ENCODE data around the gene DHX57.
"Not testable (repeated sequence)": the region's sequence is repeated elsewhere in the genome, so short reads cannot be mapped to it uniquely, and the experiment has no call there.

DHX57 gene

GRCh38 chr2:38771632-38772031 is 104.1 kb downstream of the DHX57 start:
- TF ChIP-seq POLR2AphosphoS5 (IDR thresholded peaks at IDR 0.05; ENCODE audit: low read depth, low read length) (no peak), TAF1 (IDR thresholded peaks at IDR 0.05; ENCODE audit: borderline replicate concordance, low read depth, low read length) (no peak), POLR2A (IDR thresholded peaks at IDR 0.05; ENCODE audit: low read depth, low read length) (no peak)
- FAIRE-seq (no peak), DNase-seq (ENCODE audit: insufficient read length) (no peak)

DNA sequence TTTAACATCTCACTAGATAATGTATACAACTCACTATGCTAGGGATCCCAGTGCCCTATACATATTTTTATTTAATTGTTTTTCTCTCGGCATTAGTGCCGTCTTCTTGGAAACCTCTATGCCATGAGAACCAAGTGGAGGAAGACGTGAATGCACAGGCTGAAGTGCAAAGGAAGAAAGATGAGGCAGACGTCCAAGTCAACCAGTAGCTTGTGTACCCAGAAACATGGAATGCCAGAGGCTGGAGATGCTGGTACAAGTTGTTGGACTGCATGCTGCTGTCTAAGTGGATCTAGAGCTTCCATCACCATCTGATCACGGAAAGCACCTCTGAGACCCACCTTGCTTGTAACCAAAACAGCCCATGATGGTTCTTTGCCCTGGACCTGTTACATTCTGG is 110.2 kb downstream of the DHX57 start:
- no peak for DNase-seq (ENCODE audit: insufficient read length)
- TF ChIP-seq POLR2A (IDR thresholded peaks at IDR 0.05; ENCODE audit: low read depth, low read length): no peak
- no peak for TF ChIP-seq TAF1 (IDR thresholded peaks at IDR 0.05; ENCODE audit: borderline replicate concordance, low read depth, low read length)
- TF ChIP-seq POLR2AphosphoS5 (IDR thresholded peaks at IDR 0.05; ENCODE audit: low read depth, low read length): no peak
- no peak for FAIRE-seq

GRCh38 chr2:38765149-38765548 is 110.6 kb downstream of the DHX57 start:
- DNase-seq (ENCODE audit: insufficient read length) (no peak), FAIRE-seq (no peak)
- TF ChIP-seq TAF1 (IDR thresholded peaks at IDR 0.05; ENCODE audit: borderline replicate concordance, low read depth, low read length) (no peak), POLR2AphosphoS5 (IDR thresholded peaks at IDR 0.05; ENCODE audit: low read depth, low read length) (no peak), POLR2A (IDR thresholded peaks at IDR 0.05; ENCODE audit: low read depth, low read length) (no peak)

- TF ChIP-seq POLR2A (IDR thresholded peaks at IDR 0.05; ENCODE audit: low read depth, low read length) (no peak), POLR2AphosphoS5 (IDR thresholded peaks at IDR 0.05; ENCODE audit: low read depth, low read length) (no peak), TAF1 (IDR thresholded peaks at IDR 0.05; ENCODE audit: borderline replicate concordance, low read depth, low read length) (no peak)
- no peak for DNase-seq (ENCODE audit: insufficient read length)
- no peak for FAIRE-seq
Observed at GRCh38 chr2:38763728-38764127, 112.0 kb downstream of the DHX57 start.

GRCh38 chr2:38763228-38763627 is 112.5 kb downstream of the DHX57 start:
- no peak for DNase-seq (ENCODE audit: insufficient read length)
- no peak for FAIRE-seq
- TF ChIP-seq POLR2A (IDR thresholded peaks at IDR 0.05; ENCODE audit: low read depth, low read length) (no peak), TAF1 (IDR thresholded peaks at IDR 0.05; ENCODE audit: borderline replicate concordance, low read depth, low read length) (no peak), POLR2AphosphoS5 (IDR thresholded peaks at IDR 0.05; ENCODE audit: low read depth, low read length) (no peak)

DNA sequence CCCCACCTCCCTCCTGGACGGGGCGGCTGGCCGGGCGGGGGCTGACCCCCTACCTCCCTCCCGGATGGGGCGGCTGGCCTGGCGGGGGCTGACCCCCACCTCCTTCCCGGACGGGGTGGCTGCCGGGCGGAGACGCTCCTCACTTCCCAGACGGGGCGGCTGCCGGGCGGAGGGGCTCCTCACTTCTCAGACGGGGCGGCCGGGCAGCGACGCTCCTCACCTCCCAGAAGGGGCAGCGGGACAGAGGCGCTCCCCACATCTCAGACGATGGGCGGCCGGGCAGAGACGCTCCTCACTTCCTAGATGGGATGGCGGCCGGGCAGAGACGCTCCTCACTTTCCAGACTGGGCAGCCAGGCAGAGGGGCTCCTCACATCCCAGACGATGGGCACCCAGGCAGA is 119.8 kb downstream of the DHX57 start:
- DNase-seq (ENCODE audit: insufficient read length); FAIRE-seq: not testable (repeated sequence)

- TF ChIP-seq POLR2A (IDR thresholded peaks at IDR 0.05; ENCODE audit: low read depth, low read length): no peak
- TF ChIP-seq POLR2AphosphoS5 (IDR thresholded peaks at IDR 0.05; ENCODE audit: low read depth, low read length): no peak
- no peak for TF ChIP-seq TAF1 (IDR thresholded peaks at IDR 0.05; ENCODE audit: borderline replicate concordance, low read depth, low read length)
- no peak for FAIRE-seq
- no peak for DNase-seq (ENCODE audit: insufficient read length)
Observed at GRCh38 chr2:38754506-38754905, 121.2 kb downstream of the DHX57 start.

- no peak for FAIRE-seq
- TF ChIP-seq POLR2AphosphoS5 (IDR thresholded peaks at IDR 0.05; ENCODE audit: low read depth, low read length) (no peak), TAF1 (IDR thresholded peaks at IDR 0.05; ENCODE audit: borderline replicate concordance, low read depth, low read length) (no peak), POLR2A (IDR thresholded peaks at IDR 0.05; ENCODE audit: low read depth, low read length) (no peak)
- DNase-seq (ENCODE audit: insufficient read length): no peak
Observed at GRCh38 chr2:38754049-38754448, 121.7 kb downstream of the DHX57 start.

DNA sequence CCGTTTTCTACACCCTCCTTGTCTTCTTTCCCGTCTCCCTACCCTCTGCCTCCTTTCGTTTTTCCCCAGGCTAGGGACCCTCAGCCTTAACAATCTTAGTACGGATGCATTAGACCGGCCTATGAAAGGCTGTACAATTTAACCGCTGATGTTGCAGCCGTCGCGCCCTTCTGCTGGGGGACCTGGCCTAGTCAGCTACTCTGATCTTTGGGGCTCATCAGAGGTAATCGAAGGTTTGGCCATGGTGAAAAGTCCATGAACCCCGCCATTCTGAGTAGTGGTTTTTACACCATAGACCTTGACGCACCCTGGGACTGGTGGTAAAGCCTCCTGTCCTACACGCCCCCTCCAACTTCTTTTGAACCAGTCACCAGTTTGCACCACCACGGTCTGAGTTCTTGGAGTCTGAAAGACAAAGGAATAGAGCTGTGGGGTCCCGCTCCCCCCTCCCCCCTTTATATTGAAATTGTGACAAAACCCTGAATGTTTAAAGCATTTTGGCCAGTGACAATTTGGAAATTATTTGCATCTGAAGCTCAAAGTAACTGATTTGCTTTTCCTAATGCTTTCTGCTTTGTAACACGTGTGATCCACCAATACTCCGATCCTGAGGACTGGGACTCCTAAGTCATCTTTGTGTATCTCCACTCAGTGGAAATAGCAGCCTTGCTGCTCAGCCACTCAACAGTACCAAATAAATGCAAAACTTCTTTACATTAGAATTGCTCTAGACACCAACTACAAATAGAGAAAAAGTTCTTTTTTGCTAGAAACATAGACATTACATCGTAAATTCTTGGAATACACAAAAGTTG is 123.9 kb downstream of the DHX57 start:
- TF ChIP-seq TAF1 (IDR thresholded peaks at IDR 0.05; ENCODE audit: borderline replicate concordance, low read depth, low read length) (no peak), POLR2AphosphoS5 (IDR thresholded peaks at IDR 0.05; ENCODE audit: low read depth, low read length) (no peak), POLR2A (IDR thresholded peaks at IDR 0.05; ENCODE audit: low read depth, low read length) (no peak)
- FAIRE-seq: no peak
- DNase-seq (ENCODE audit: insufficient read length): no peak

- peak; percentile 99 for TF ChIP-seq TAF1 (IDR thresholded peaks at IDR 0.05; ENCODE audit: borderline replicate concordance, low read depth, low read length)
- peak; percentile 100 for TF ChIP-seq POLR2A (IDR thresholded peaks at IDR 0.05; ENCODE audit: low read depth, low read length)
- TF ChIP-seq POLR2AphosphoS5 (IDR thresholded peaks at IDR 0.05; ENCODE audit: low read depth, low read length): peak; percentile 100
- peak; percentile 99 for FAIRE-seq
- DNase-seq (ENCODE audit: insufficient read length): peak; percentile 86
Observed at GRCh38 chr2:38750891-38751595, 124.7 kb downstream of the DHX57 start, which contains the start of gene SRSF7. Gene SRSF7, minus strand, starts transcription at chr2:38751361. Its CDS starts 105 bp downstream, at chr2:38751256.

- no peak for TF ChIP-seq POLR2AphosphoS5 (IDR thresholded peaks at IDR 0.05; ENCODE audit: low read depth, low read length)
- TF ChIP-seq TAF1 (IDR thresholded peaks at IDR 0.05; ENCODE audit: borderline replicate concordance, low read depth, low read length): no peak
- FAIRE-seq (peak; percentile 76), DNase-seq (ENCODE audit: insufficient read length) (peak; percentile 39)
Observed at GRCh38 chr2:38750011-38750890, 125.5 kb downstream of the DHX57 start.
